ENCODE data around the gene HSPG2.
"Not testable (repeated sequence)": the region's sequence is repeated elsewhere in the genome, so short reads cannot be mapped to it uniquely, and the experiment has no call there.

HSPG2 gene

GRCh38 chr1:21924503-21925005 lies 12.6 kb downstream of the HSPG2 start:
- Histone ChIP-seq H3K4me3 (ENCODE audit: low read depth, low read length) (no peak overlapping the region), H3K9me3 (no peaks in the 10 kb centered on the region), H3K27me3 (no peaks in the 10 kb centered on the region), H3K4me1 (no peaks in the 10 kb centered on the region), H3K36me3 (no peaks in the 10 kb centered on the region)
- DNase-seq = no peak
- no peak for TF ChIP-seq CTCF (IDR thresholded peaks at IDR 0.05; ENCODE audit: low read depth, low read length)

DNA sequence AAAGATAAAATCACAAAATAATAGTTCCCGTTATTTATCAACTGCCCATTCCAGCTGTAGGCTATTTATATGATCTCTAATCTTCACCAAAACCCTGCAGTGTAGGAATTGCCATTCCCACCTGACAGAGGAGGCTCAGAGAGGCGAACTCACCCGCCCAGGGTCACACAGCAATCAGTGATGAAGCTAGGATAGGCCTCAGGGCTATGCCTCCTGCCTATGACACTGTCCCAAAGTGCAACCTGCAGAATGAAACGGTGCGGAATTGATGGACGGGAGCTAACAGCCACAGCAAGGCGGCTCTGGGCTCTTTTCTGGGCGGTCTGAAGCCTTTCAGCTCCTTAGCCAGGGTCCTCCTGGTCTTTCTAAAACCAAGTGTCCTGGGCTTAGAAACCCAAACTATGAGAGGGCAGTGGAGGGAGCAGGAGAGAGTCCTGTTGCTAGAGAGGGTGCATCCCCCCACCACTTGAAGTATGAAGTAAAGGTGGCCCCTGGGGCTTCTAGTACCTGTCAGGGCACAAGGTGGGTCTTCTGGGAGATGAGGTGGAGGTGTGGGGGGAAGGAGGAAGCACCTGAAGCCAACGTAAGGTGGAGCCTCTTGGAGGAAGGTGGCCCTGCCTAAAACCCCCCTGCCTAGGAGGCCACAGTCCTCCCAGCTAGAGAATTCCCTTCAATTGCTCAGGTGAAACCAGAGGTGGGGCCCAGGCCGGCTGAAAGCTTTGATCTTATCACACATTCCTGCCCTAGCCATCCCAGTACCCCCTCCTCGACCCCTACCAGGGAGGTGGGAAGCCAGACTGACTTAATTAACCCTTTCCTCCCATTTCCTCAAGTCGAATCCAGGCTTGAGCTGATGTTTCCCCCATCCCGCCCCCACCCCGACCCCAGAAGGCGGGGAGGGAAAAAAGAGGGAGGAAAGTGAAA lies 14.8 kb downstream of the HSPG2 start:
- H3K4me3 ChIP-seq (ENCODE audit: low read depth, low read length) = no peak overlapping the region
- H3K36me3 ChIP-seq = no peaks in the 10 kb centered on the region
- no peaks in the 10 kb centered on the region for H3K9me3 ChIP-seq
- no peak for DNase-seq
- TF ChIP-seq CTCF (IDR thresholded peaks at IDR 0.05; ENCODE audit: low read depth, low read length) = no peak
- no peaks in the 10 kb centered on the region for H3K27me3 ChIP-seq
- H3K4me1 ChIP-seq = no peaks in the 10 kb centered on the region

GRCh38 chr1:21921100-21921875 lies 15.8 kb downstream of the HSPG2 start:
- no peaks in the 10 kb centered on the region for H3K4me1 ChIP-seq

DNA sequence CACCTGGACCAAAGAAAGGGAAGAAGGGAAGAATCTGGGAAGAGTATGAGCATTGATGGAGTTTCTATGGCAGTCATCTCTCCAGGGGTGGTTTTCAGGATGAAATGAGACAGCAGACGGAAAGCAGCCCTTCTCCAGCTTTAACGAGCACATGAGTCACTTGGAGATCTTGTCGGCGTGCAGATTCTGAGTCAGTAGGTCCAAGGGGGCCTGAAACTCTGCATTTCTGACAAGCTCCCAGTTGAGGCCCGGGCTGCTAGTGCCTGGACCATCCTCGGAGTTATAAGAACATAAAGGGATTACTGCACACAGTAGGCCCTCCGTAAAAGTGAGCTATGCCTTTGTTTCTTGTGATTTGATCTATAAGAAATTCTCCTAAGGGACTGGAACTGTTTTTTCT lies 17.6 kb downstream of the HSPG2 start:
- no peaks in the 10 kb centered on the region for H3K9me3 ChIP-seq
- no peaks in the 10 kb centered on the region for H3K27me3 ChIP-seq
- H3K4me1 ChIP-seq = peaks cover 5% of the 10 kb centered on the region
- no peak overlapping the region for H3K4me3 ChIP-seq (ENCODE audit: low read depth, low read length)
- no peak for TF ChIP-seq CTCF (IDR thresholded peaks at IDR 0.05; ENCODE audit: low read depth, low read length)
- DNase-seq = no peak
- H3K36me3 ChIP-seq = no peaks in the 10 kb centered on the region

More at GRCh38 chr1:21921100-21921875, 15.8 kb downstream of the HSPG2 start:
- Histone ChIP-seq H3K4me3 (ENCODE audit: low read depth, low read length) (no peak overlapping the region), H3K27me3 (no peaks in the 10 kb centered on the region), H3K9me3 (no peaks in the 10 kb centered on the region), H3K36me3 (no peaks in the 10 kb centered on the region)
- no peak for TF ChIP-seq CTCF (IDR thresholded peaks at IDR 0.05; ENCODE audit: low read depth, low read length)
- DNase-seq = no peak

GRCh38 chr1:21917239-21917631 lies 19.9 kb downstream of the HSPG2 start:
- H3K9me3 ChIP-seq; DNase-seq; H3K4me1 ChIP-seq; H3K27me3 ChIP-seq; H3K36me3 ChIP-seq; H3K4me3 ChIP-seq (ENCODE audit: low read depth, low read length): not testable (repeated sequence)

DNA sequence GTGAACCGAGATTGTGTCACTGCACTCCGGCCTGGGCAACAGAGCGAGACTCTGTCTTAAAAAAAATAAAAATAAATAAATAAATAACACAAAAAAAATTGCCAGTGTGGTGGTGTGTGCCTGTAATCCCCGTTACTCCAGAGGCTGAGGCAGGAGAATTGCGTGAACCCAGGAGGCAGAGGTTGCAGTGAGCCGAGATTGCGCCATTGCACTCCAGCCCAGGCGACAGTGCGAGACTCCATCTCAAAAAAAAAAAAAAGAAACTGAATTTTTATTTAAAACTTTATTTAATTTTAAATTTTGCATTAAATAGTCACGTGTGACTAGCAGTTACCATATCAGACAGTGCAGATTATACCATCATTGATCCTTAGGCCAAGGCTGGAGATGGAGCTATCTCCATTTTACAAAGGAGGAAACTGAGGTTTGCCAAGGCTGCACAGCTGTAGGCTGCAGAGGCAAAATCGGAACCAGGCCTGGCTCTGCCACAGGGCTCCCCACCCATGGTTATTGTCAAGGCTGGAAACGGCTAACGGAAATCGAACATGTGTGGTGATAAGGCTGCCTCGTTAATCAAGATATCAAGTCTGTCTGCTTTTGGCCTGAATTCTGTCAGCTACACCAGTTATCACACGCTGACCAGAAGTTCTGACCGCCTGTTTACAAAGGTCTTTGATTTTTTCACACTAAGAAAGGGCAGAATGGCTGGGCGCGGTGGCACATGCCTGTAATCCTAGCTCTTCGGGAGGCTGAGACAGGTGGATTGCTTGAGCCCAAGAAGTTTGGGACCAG lies 20.5 kb downstream of the HSPG2 start:
- Histone ChIP-seq H3K4me3 (ENCODE audit: low read depth, low read length) (no peak overlapping the region), H3K4me1 (peaks cover 5% of the 10 kb centered on the region), H3K9me3 (no peaks in the 10 kb centered on the region), H3K27me3 (no peaks in the 10 kb centered on the region), H3K36me3 (no peaks in the 10 kb centered on the region)
- DNase-seq = no peak
- TF ChIP-seq CTCF (IDR thresholded peaks at IDR 0.05; ENCODE audit: low read depth, low read length) = no peak
